ENCODE results near the gene CNN2. TPM values are rescaled to one million over a fixed set of nuclear protein-coding genes. Genes with fewer than 3 reads are reported as not detected.

CNN2 gene
- total and polyA plus RNA-seq, 4 donors, result 53.2 to 185 (median 142) TPM

DNA sequence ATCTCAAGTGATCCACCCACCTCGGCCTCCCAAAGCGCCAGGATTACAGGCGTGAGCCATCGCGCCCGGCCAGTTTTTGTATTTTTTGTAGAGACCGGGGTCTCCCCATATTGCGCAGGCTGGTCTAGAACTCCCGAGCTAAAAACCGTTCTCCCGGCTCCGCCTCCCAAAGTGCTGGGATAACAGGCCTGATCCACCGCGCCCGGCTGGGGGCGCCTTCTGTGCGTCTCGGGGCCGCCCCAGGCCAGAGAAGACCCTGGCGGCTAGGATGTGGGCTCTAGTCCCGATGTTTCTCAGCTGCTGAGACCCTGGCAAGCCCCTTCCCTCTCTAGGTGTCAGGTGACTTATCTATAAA lies 44.1 kb downstream of the CNN2 start:
- no peak for ATAC-seq (ENCODE audit: low FRiP score)
- no peaks in the 10 kb centered on the region for H3K9me3 ChIP-seq (ENCODE audit: control insufficient read depth, low read length)
- no peak overlapping the region for H3K4me3 ChIP-seq (ENCODE audit: low read length in 2 of 2)
- no peaks in the 10 kb centered on the region for H3K4me1 ChIP-seq (ENCODE audit: control insufficient read depth in 1 of 2, insufficient read depth in 2 of 2, low read length in 2 of 2)
- H3K27ac ChIP-seq (ENCODE audit: low read depth in 1 of 2, low read length in 2 of 2), result no peak overlapping the region
- WGBS, 2 donors, result 7 to 12% methylated on average over 21 of the region's 21 CpGs
- H3K36me3 ChIP-seq (ENCODE audit: control insufficient read depth in 1 of 2, insufficient read depth in 2 of 2, low read length in 1 of 2), result no peaks in the 10 kb centered on the region
- intact Hi-C loops (cut with DNase I), result no loop called here
- DNase-seq, result peak in 1 of 2 donors; percentile 47
- no peaks in the 10 kb centered on the region for H3K27me3 ChIP-seq (ENCODE audit: control insufficient read depth in 1 of 2, insufficient read depth in 2 of 2, low read length in 1 of 2)

DNA sequence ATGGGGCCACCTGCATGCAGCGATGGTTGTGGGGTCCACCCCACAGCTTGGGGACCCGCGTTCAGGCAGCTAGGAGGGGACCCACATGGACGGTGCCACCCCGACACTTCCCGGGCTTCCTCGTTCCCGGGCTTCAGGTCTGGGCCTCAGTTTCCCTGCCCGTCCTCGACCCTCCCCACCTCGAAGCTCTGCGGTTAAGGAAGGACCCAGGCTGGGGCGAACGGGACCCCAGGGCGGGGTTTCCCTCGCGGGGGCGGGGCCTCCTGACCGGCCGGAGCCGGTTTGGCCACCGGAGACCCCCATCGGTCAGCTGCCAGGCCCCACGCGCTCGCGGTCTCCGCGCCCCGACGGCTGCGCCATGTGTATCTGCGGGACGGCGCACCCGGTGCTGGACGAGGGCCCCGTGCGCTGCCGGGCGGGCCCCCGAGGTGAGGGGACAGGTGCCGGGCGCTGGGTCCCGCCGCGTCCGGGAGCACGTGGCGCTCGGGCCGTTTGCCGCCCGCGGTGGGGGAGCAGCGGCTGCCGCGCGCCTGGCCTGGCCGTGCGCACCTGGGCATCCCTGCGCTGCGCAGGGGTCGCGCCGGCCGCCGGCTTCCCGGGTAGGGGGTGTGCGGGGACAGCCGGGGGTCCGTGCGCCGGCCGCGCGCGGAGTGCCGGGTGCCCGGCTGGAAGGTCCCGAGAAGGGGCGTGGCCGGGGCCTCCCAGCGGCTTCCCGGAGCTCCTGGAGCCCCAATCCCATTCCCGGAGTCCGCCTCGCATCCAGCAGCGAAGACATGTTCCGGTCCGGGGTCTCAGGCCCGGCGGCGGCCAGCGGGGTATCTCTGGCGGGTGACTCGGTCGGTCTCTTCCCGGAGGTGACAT lies 44.8 kb downstream of the CNN2 start:
- no peaks in the 10 kb centered on the region for H3K27me3 ChIP-seq (ENCODE audit: control insufficient read depth in 1 of 2, insufficient read depth in 2 of 2, low read length in 1 of 2)
- intact Hi-C loops (cut with DNase I), result no loop called here
- no peaks in the 10 kb centered on the region for H3K9me3 ChIP-seq (ENCODE audit: control insufficient read depth, low read length)
- H3K4me3 ChIP-seq (ENCODE audit: low read length in 2 of 2), result no peak overlapping the region
- no peak overlapping the region for H3K27ac ChIP-seq (ENCODE audit: low read depth in 1 of 2, low read length in 2 of 2)
- peak; percentile 53 to 81 for DNase-seq
- WGBS, 2 donors, result 4 to 6% methylated on average over 90 to 99 of the region's 99 CpGs
- H3K4me1 ChIP-seq (ENCODE audit: control insufficient read depth in 1 of 2, insufficient read depth in 2 of 2, low read length in 2 of 2), result no peaks in the 10 kb centered on the region
- no peak for ATAC-seq (ENCODE audit: low FRiP score)
- no peaks in the 10 kb centered on the region for H3K36me3 ChIP-seq (ENCODE audit: control insufficient read depth in 1 of 2, insufficient read depth in 2 of 2, low read length in 1 of 2)

DNA sequence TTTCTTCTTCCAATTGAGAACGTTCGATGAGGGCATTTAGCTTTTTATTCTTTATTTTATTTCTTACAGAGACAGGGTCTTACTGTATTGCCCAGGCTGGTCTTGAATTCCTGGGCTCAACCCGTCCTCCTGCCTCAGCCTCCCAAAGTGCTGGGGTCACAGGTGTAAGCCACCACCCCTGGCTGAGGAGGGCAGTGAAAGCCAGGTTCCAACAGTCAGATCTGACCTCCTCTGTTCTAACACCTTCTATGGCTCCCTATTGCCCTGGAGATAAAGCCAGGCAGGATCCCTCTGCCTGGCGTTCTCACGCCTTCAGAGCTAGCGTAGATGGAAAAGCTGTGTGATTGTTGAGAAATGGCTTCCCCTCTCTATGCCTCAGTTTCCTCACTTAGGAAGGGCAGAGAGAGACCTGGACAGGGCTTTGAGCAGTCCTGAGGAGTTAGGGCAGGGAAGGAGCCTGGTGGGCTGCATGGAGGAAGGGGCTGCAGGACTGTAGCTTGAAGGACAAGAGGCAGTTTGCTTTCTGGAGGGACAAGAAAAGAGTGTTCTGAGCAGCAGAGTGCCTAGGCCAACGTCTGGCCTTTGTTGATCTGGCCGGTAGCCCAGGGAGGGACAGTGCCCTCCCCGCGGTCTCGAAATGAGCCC lies 46.1 kb downstream of the CNN2 start:
- DNase-seq (no peak), ATAC-seq (ENCODE audit: low FRiP score) (no peak)
- H3K4me3 ChIP-seq (ENCODE audit: low read length in 2 of 2), result no peak overlapping the region
- no peaks in the 10 kb centered on the region for H3K9me3 ChIP-seq (ENCODE audit: control insufficient read depth, low read length)
- H3K27ac ChIP-seq (ENCODE audit: low read depth in 1 of 2, low read length in 2 of 2), result no peak overlapping the region
- H3K27me3 ChIP-seq (ENCODE audit: control insufficient read depth in 1 of 2, insufficient read depth in 2 of 2, low read length in 1 of 2), result no peaks in the 10 kb centered on the region
- H3K4me1 ChIP-seq (ENCODE audit: control insufficient read depth in 1 of 2, insufficient read depth in 2 of 2, low read length in 2 of 2), result no peaks in the 10 kb centered on the region
- 85 to 89% methylated on average over 11 of the region's 11 CpGs for WGBS, 2 donors
- H3K36me3 ChIP-seq (ENCODE audit: control insufficient read depth in 1 of 2, insufficient read depth in 2 of 2, low read length in 1 of 2), result no peaks in the 10 kb centered on the region
- intact Hi-C loops (cut with DNase I), result no loop called here

DNA sequence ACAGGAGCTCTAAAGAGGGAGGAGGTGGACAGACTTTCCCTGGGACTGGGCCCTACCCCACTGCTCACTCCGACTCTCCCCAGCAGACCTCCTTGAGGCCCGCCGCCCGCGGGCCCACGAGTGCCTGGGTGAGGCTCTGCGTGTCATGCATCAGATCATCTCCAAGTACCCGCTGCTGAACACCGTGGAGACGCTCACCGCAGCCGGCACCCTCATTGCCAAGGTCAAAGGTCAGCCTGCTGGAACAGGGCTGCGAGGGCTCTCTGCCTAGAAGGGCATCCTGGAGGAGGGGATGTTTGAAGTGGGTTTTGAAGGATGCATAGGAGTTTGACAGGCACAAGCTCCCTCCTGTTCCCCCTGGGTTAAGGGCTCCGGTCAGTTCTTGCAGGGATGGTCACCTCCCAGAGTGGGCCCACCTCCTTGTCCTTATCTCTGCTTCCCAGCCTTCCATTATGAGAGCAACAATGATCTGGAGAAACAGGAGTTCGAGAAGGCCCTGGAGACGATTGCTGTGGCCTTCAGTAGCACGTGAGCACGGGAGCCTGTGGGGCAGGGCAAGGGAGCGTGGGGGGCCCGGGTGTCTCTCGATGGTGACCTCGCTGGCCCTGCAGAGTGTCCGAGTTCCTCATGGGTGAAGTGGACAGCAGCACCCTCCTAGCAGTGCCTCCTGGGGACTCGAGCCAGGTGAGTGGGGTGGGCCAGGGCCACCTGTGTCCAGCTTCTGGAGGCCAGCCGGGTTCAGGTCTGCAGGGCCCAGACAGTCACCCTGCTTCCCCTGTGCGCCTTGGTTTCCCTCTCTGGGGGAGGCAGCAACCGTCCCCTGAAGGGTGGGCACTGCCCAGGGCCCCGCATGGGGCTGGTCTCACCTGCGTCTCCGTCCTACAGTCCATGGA lies 46.9 kb downstream of the CNN2 start:
- no peak overlapping the region for H3K4me3 ChIP-seq (ENCODE audit: low read length in 2 of 2)
- no peaks in the 10 kb centered on the region for H3K36me3 ChIP-seq (ENCODE audit: control insufficient read depth in 1 of 2, insufficient read depth in 2 of 2, low read length in 1 of 2)
- DNase-seq, result no peak
- no peaks in the 10 kb centered on the region for H3K4me1 ChIP-seq (ENCODE audit: control insufficient read depth in 1 of 2, insufficient read depth in 2 of 2, low read length in 2 of 2)
- no peak overlapping the region for H3K27ac ChIP-seq (ENCODE audit: low read depth in 1 of 2, low read length in 2 of 2)
- intact Hi-C loops (cut with DNase I), result no loop called here
- no peaks in the 10 kb centered on the region for H3K9me3 ChIP-seq (ENCODE audit: control insufficient read depth, low read length)
- WGBS, 2 donors, result 93 to 95% methylated on average over 30 of the region's 30 CpGs
- H3K27me3 ChIP-seq (ENCODE audit: control insufficient read depth in 1 of 2, insufficient read depth in 2 of 2, low read length in 1 of 2), result no peaks in the 10 kb centered on the region
- no peak for ATAC-seq (ENCODE audit: low FRiP score)

DNA sequence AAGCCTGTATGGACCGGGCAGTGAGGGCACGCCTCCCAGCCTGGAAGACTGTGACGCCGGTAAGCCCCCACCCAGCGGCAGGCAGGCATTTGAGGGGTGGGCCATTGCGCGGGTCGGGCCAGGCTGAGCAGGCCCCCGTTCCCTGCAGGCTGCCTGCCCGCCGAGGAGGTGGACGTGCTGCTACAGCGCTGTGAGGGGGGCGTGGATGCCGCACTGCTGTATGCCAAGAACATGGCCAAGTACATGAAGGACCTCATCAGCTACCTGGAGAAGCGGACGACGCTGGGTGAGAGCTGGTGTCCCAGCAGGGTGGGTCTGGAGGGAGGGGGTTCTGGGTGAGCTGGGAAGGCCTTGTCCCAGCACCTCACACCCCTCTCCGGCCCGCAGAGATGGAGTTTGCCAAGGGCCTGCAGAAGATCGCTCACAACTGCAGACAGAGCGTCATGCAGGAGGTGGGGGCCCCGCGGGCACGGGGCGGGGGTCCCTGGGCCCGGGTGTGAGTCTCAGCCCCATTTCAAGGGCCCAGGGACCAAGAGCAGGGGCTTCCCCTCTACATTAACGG lies 47.6 kb downstream of the CNN2 start:
- Histone ChIP-seq H3K9me3 (ENCODE audit: control insufficient read depth, low read length) (no peaks in the 10 kb centered on the region), H3K27ac (ENCODE audit: low read depth in 1 of 2, low read length in 2 of 2) (no peak overlapping the region), H3K4me1 (ENCODE audit: control insufficient read depth in 1 of 2, insufficient read depth in 2 of 2, low read length in 2 of 2) (no peaks in the 10 kb centered on the region), H3K4me3 (ENCODE audit: low read length in 2 of 2) (no peak overlapping the region), H3K27me3 (ENCODE audit: control insufficient read depth in 1 of 2, insufficient read depth in 2 of 2, low read length in 1 of 2) (no peaks in the 10 kb centered on the region), H3K36me3 (ENCODE audit: control insufficient read depth in 1 of 2, insufficient read depth in 2 of 2, low read length in 1 of 2) (no peaks in the 10 kb centered on the region)
- ATAC-seq (ENCODE audit: low FRiP score) (no peak), DNase-seq (peak; percentile 49 to 65)
- 81 to 87% methylated on average over 27 to 28 of the region's 28 CpGs for WGBS, 2 donors
- intact Hi-C loops (cut with DNase I), result no loop called here

DNA sequence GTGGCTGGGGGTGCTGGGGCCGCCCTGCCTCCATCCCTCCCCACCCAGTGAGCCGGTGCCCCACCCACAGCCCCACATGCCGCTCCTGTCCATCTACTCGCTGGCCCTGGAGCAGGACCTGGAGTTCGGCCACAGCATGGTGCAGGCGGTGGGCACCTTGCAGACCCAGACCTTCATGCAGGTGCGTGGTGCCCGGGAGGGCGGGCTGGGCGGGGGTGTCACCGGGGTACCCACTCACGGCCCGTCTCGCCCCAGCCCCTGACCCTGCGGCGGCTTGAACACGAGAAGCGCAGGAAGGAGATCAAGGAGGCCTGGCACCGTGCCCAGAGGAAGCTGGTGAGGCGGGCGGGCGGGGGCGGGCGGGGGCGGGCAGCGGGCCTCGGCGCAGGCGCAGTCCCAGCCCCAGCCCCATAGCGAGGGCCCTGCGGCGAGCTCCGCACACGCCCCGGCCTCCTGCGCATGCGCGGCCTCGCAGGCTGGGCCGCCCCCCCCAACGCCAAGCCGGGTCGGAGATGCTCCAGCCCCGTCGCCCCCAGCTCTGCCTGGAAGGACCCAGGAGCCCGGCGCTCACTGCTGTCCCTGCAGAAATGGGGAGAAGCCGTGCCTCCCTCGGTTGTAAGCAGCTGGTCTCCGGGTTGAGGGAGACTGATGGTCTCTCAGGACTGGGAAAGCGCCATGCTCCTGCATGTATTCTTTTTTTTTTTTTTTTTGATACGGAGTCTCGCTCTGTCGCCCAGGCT lies 48.3 kb downstream of the CNN2 start:
- H3K36me3 ChIP-seq (ENCODE audit: control insufficient read depth in 1 of 2, insufficient read depth in 2 of 2, low read length in 1 of 2), result no peaks in the 10 kb centered on the region
- WGBS, 2 donors, result 73 to 79% methylated on average over 40 to 54 of the region's 54 CpGs
- ATAC-seq (ENCODE audit: low FRiP score) (no peak), DNase-seq (peak; percentile 93)
- H3K27me3 ChIP-seq (ENCODE audit: control insufficient read depth in 1 of 2, insufficient read depth in 2 of 2, low read length in 1 of 2), result no peaks in the 10 kb centered on the region
- no peaks in the 10 kb centered on the region for H3K4me1 ChIP-seq (ENCODE audit: control insufficient read depth in 1 of 2, insufficient read depth in 2 of 2, low read length in 2 of 2)
- H3K27ac ChIP-seq (ENCODE audit: low read depth in 1 of 2, low read length in 2 of 2), result no peak overlapping the region
- no peak overlapping the region for H3K4me3 ChIP-seq (ENCODE audit: low read length in 2 of 2)
- no peaks in the 10 kb centered on the region for H3K9me3 ChIP-seq (ENCODE audit: control insufficient read depth, low read length)
- intact Hi-C loops (cut with DNase I), result no loop called here

DNA sequence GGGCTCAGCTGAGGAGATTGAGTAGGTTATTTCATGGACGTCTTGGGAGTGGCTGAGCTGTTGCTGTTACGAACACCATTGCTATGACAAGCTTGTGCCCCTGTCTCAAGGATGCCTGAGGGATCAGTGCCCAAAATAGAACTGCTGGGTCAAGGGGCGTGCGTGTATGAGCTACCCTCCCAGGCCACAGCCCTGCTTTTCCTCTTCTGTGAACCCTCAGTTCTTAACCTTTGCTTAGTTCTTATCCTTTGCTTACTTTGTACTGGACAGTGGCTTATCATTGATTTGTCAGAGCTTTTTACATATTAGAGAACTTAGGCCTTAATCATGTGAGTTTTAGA lies 49.6 kb downstream of the CNN2 start:
- Histone ChIP-seq H3K27ac (ENCODE audit: low read depth in 1 of 2, low read length in 2 of 2) (no peak overlapping the region), H3K4me3 (ENCODE audit: low read length in 2 of 2) (no peak overlapping the region), H3K36me3 (ENCODE audit: control insufficient read depth in 1 of 2, insufficient read depth in 2 of 2, low read length in 1 of 2) (no peaks in the 10 kb centered on the region), H3K4me1 (ENCODE audit: control insufficient read depth in 1 of 2, insufficient read depth in 2 of 2, low read length in 2 of 2) (no peaks in the 10 kb centered on the region), H3K27me3 (ENCODE audit: control insufficient read depth in 1 of 2, insufficient read depth in 2 of 2, low read length in 1 of 2) (no peaks in the 10 kb centered on the region), H3K9me3 (ENCODE audit: control insufficient read depth, low read length) (no peaks in the 10 kb centered on the region)
- DNase-seq (no peak), ATAC-seq (ENCODE audit: low FRiP score) (no peak)
- intact Hi-C loops (cut with DNase I), result no loop called here
- WGBS, 2 donors, result 80 to 85% methylated on average over 4 of the region's 4 CpGs

DNA sequence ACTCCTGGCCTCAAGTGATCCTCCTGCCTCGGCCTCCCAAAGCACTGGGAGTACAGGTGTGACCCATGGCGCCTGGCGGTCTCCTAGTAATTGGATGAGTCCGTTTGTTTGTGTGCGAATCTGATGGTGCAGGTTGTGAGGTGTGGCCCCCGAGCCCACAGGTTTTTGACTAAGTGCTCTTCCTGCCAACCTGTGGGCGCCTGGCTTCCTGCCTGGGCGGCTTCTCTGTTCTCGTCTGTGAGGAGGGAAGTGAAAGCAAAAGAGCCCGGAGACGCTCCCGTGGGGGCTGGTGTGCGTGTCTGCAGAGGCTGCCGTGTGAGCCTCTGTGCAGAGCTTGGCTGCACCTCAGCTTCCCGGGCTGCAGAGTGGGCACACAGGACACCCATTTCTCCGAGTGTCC lies 50.5 kb downstream of the CNN2 start:
- H3K4me3 ChIP-seq (ENCODE audit: low read length in 2 of 2), result no peak overlapping the region
- intact Hi-C loops (cut with DNase I), result no loop called here
- no peak overlapping the region for H3K27ac ChIP-seq (ENCODE audit: low read depth in 1 of 2, low read length in 2 of 2)
- WGBS, 2 donors, result 53 to 55% methylated on average over 16 of the region's 16 CpGs
- no peaks in the 10 kb centered on the region for H3K27me3 ChIP-seq (ENCODE audit: control insufficient read depth in 1 of 2, insufficient read depth in 2 of 2, low read length in 1 of 2)
- no peaks in the 10 kb centered on the region for H3K9me3 ChIP-seq (ENCODE audit: control insufficient read depth, low read length)
- no peak for ATAC-seq (ENCODE audit: low FRiP score)
- peak; percentile 80 to 87 for DNase-seq
- H3K4me1 ChIP-seq (ENCODE audit: control insufficient read depth in 1 of 2, insufficient read depth in 2 of 2, low read length in 2 of 2), result no peaks in the 10 kb centered on the region
- no peaks in the 10 kb centered on the region for H3K36me3 ChIP-seq (ENCODE audit: control insufficient read depth in 1 of 2, insufficient read depth in 2 of 2, low read length in 1 of 2)
